GM18505 (cell line): Measurements from ENCODE around the gene STRN4.

Experiments used
- ATAC-seq: cut with Tn5 transposase; IDR thresholded peaks from one replicate; pipeline ENCODE4 v1.9.1; 2021; ENCODE audit not compliant: unreplicated experiment
- POLR2A ChIP-seq: IDR thresholded peaks from 4 replicates; pipeline ENCODE4 v1.6.1; 2011; ENCODE audit warnings: borderline replicate concordance; ENCODE audit not compliant: insufficient read depth, insufficient read length; ENCODE audit errors: extremely low read depth

STRN4 gene, protein sequence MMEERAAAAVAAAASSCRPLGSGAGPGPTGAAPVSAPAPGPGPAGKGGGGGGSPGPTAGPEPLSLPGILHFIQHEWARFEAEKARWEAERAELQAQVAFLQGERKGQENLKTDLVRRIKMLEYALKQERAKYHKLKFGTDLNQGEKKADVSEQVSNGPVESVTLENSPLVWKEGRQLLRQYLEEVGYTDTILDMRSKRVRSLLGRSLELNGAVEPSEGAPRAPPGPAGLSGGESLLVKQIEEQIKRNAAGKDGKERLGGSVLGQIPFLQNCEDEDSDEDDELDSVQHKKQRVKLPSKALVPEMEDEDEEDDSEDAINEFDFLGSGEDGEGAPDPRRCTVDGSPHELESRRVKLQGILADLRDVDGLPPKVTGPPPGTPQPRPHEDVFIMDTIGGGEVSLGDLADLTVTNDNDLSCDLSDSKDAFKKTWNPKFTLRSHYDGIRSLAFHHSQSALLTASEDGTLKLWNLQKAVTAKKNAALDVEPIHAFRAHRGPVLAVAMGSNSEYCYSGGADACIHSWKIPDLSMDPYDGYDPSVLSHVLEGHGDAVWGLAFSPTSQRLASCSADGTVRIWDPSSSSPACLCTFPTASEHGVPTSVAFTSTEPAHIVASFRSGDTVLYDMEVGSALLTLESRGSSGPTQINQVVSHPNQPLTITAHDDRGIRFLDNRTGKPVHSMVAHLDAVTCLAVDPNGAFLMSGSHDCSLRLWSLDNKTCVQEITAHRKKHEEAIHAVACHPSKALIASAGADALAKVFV

DNA sequence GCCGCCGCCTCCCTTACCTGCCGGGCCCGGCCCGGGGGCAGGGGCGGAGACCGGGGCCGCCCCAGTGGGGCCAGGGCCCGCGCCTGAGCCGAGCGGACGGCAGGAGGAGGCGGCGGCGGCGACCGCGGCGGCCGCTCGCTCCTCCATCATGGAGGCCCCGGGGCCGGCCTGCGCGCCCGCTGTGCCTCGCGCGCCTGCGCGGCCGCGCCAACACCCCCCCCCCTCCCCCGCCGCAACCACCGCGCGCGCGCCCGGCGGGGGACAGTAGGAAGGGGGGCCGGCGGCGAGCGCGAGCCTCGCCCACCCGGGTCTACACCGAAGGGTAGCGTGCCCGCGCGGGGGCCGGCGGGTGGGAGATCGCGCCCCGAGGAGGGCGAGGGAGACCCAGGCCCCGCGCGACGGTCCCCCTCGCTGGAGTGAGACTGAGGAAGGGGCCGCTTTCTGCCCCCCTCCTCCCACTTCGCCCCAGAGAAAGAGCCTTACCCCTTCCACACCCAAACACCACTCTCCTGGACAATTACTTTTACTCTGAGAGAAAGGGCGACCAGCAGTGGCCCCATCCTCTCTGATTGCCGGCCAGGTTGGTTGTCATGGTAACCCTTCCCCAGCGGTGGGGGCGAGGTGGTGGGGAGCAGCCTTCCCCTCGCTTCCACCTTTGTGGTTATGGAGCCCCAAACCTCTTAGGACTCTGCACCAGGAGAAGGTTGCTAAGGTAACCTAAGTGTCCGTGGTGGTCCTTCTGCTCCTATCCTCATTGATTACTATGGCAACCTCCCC is at the start of gene STRN4:
Gene STRN4 (minus strand): TSS at position 170 of the 777 bp plus-strand sequence. CDS start 20 bp downstream, at position 150.
- peak; percentile 56 for TF ChIP-seq POLR2A
- no peak for ATAC-seq

DNA sequence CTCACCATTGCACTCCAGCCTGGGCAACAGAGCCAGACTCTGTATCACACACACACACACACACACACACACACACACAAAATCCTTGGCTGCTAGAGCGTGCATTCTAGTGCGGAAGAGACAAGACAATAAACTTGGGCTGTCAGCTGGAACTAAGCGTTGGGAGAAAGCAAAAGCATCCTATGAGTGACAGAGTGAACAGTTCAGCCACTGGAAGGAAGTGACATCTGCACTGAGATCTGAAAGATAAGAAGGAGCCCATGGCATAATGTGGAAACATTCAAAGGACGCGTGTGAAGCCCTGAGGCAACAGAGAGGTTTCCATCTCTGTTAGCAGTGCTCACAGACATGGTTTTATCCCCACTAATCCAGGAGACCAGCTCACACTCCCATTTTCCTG is 45.7 kb upstream of the STRN4 start:
- ATAC-seq, result no peak
- TF ChIP-seq POLR2A, result no peak

- TF ChIP-seq POLR2A, result no peak
- no peak for ATAC-seq
Measured at GRCh38 chr19:46789371-46789770, 43.1 kb upstream of the STRN4 start.

DNA sequence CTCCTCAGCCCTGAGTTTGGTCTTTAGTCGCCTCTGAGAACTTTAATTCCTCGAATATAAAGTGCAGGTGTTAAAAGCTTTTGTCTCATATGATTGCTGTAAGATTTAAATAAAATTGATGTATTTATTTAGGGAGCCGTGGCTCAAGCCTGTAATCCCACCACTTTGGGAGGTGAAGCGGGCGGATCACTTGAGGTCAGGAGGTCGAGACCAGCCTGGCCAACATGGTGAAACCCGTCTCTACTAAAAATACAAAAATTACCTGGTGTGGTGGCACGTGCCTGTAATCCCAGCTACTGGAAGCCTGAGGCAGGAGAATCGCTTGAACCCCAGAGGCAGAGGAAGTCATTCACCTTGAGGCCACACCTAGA is 42.7 kb upstream of the STRN4 start:
- no peak for ATAC-seq
- TF ChIP-seq POLR2A, result no peak

- peak; percentile 100 for TF ChIP-seq POLR2A
- peak; percentile 57 for ATAC-seq
Measured at GRCh38 chr19:46788262-46788967, 42.2 kb upstream of the STRN4 start, which contains the start of gene SLC1A5. SLC1A5 (minus strand) TSS chr19:46788594; CDS start chr19:46787965, 629 bp downstream.

- no peak for ATAC-seq
- TF ChIP-seq POLR2A, result no peak
Measured at GRCh38 chr19:46787331-46788261, 41.3 kb upstream of the STRN4 start.

DNA sequence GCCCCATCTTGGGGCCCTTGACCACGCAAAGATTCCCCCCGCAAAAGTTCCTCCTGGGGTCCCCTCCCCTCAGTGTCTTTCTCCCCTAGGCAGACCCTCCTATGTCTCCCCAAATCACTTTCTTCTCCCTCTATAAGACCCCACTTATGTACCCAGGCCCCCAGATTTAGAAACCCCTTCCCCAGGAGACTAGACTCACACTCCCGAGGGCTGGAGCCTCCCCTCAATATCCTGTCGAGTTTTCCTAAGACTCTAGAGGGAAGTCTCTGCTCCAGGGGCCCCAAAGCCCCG is 40.7 kb upstream of the STRN4 start:
- no peak for TF ChIP-seq POLR2A
- ATAC-seq, result no peak

DNA sequence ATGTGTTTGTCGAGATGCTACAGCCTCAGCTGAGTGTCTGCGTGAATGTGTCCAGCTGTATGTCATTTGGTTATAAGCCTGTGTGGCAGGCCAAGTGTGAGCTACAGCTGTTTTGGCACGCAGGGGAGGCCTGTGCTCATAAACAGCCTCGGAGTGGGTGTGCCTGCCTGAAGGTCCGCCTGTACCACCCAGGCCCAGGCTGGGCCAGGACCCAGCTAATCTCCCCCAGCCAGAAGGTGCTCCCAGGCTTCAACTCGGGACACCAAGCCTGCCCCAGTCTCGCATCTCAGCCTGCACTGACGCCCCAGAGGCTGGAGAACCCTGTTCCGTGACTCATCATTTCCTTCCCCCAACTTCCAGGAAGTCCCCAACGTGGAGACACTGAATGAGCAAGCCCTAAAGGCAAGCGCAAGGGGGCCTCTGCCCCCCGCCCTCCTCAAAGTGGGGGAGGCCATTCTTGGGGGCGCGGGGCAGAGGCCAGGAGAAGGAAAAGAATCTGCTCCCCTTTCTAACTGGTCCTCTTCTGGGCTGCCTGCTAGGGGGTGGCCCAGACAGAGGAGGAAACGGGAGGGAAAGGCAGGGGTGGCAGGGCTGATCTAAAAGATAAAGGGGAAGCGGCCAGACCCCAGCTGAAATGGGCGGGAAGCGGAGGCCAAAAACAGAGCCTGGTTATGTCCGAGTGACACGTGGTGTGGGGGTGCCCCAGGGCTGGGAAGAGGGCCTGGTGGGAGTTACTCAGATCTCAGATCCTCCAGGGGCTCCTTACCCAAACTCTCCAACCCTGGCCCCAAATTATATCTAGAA is 40.2 kb upstream of the STRN4 start:
- TF ChIP-seq POLR2A, result peak; percentile 50
- ATAC-seq, result no peak

- TF ChIP-seq POLR2A, result no peak
- ATAC-seq, result no peak
Measured at GRCh38 chr19:46785980-46786235, 39.7 kb upstream of the STRN4 start.

GRCh38 chr19:46785054-46785979 is 39.1 kb upstream of the STRN4 start:
- ATAC-seq, result no peak
- no peak for TF ChIP-seq POLR2A
